ENCODE results near the gene OR7A5. TPM values are rescaled to one million over a fixed set of nuclear protein-coding genes. Genes with fewer than 3 reads are reported as not detected.
"Not testable (repeated sequence)": the region's sequence is repeated elsewhere in the genome, so short reads cannot be mapped to it uniquely, and the experiment has no call there.

The OR7A5 gene
- total RNA-seq, 4 donors from 2014 or later = not detected

DNA sequence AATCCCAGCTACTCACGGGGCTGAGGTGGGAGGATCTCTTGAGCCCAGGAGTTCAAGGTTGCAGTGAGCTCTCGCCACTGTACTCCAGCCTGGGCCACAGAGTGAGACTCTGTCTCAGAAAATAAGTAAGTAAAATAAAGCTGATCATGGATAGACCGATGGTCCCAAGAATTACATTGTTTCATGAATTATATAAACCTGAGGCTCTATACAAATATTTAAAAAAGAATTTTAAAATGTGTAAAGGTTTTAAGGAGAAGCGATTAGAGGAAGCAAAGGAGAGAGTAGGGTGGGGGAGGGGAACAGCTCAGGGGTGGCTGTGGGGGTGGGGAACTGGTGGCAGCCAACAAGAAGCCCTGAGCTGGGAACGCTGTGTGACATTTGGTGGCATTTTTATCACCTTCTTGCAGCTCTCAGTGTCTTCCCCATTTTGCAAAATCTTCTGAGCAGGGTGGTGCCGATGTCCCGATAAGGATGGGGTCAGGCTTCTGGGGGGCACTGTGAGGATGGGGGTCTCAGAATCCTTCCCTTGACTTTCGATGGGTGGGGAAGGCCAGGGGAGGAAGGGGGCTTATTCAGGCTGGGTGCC, 51.5 kb downstream of the OR7A5 start:
- intact Hi-C loops (cut with DNase I; ENCODE audit: low total_unique reads); H3K9me3 ChIP-seq; DNase-seq; H3K36me3 ChIP-seq; H3K4me3 ChIP-seq; H3K27me3 ChIP-seq; H3K27ac ChIP-seq; H3K4me1 ChIP-seq: not testable (repeated sequence)

DNA sequence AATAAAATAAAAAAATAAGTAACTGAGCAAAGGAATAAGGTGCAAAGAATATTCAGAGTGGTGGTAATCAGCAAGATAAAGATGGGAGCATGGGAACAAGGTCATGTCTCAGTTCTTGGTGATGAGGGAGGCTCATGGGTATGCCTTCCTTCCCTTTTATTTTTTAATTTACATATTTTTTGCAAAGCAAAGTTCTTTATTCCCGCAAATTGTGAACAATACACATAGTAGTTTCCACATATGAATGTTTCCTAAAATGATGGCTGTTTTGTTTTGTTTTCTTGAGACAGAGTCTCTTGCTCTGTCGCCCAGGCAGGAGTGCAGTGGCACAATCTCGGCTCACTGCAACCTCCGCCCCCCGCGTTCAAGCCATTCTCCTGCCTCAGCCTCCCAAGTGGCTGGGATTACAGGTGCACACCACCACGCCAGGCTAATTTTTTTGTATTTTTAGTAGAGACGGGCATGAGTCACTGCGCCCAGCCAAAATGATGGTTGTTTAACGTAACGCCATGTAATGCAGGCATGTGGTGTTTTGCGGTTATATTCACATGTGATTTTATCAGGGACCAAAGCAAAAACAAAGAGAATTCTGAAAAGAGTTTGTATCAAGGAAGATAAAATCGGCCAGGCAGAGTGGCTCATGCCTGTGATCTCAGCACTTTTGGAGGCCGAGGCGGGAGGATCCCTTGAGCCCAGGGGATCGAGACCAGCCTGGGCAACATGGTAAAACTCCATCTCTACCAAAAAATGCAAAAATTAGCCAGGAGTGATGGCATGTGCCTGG, 52.2 kb downstream of the OR7A5 start:
- Histone ChIP-seq H3K27ac (no peak overlapping the region), H3K27me3 (no peaks in the 10 kb centered on the region), H3K36me3 (no peaks in the 10 kb centered on the region), H3K4me1 (no peaks in the 10 kb centered on the region), H3K9me3 (no peaks in the 10 kb centered on the region), H3K4me3 (no peak overlapping the region)
- TF ChIP-seq, protein P1, sequence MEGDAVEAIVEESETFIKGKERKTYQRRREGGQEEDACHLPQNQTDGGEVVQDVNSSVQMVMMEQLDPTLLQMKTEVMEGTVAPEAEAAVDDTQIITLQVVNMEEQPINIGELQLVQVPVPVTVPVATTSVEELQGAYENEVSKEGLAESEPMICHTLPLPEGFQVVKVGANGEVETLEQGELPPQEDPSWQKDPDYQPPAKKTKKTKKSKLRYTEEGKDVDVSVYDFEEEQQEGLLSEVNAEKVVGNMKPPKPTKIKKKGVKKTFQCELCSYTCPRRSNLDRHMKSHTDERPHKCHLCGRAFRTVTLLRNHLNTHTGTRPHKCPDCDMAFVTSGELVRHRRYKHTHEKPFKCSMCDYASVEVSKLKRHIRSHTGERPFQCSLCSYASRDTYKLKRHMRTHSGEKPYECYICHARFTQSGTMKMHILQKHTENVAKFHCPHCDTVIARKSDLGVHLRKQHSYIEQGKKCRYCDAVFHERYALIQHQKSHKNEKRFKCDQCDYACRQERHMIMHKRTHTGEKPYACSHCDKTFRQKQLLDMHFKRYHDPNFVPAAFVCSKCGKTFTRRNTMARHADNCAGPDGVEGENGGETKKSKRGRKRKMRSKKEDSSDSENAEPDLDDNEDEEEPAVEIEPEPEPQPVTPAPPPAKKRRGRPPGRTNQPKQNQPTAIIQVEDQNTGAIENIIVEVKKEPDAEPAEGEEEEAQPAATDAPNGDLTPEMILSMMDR (IDR thresholded peaks at IDR 0.05) = no peak
- TF ChIP-seq POLR2A (IDR thresholded peaks at IDR 0.05) = no peak
- DNase-seq = no peak
- intact Hi-C loops (cut with DNase I; ENCODE audit: low total_unique reads) = no loop called here

DNA sequence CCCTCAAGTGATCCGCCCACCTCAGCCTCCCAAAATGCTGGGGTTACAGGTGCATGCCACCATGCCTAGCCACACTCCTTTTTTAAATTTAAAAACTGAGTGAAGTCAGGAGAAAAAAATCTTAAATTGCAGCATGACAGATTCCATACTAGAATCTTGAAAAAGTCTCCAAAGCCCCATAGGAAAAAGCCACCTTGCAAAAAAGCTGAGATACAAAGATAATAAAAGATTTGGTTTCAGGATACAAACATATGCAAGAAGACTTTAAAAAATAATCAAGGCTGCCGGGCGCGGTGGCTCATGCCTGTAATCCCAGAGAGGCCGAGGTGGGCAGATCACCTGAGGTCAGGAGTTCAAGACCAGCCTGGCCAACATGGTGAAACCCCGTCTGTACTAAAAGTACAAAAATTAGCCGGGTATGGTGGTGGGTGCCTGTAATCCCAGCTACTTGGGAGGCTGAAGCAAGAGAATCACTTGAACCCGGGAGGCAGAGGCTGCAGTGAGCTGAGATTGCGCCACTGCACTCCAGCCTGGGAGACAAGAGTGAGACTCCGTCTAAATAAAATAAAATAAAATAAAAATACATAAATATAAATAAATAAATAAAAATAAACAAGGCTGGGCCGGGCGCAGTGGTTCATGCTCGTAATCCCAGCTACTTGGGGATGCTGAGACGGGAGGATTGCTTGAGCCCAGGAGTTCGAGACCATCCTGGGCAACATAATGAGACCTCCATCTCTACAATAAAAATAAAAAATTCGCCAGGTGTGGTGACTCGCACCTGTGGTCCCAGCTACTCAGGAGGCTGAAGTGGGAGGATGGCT, 53.1 kb downstream of the OR7A5 start:
- H3K27ac ChIP-seq; intact Hi-C loops (cut with DNase I; ENCODE audit: low total_unique reads); H3K4me3 ChIP-seq; H3K9me3 ChIP-seq; H3K4me1 ChIP-seq; H3K36me3 ChIP-seq; H3K27me3 ChIP-seq; DNase-seq: not testable (repeated sequence)

DNA sequence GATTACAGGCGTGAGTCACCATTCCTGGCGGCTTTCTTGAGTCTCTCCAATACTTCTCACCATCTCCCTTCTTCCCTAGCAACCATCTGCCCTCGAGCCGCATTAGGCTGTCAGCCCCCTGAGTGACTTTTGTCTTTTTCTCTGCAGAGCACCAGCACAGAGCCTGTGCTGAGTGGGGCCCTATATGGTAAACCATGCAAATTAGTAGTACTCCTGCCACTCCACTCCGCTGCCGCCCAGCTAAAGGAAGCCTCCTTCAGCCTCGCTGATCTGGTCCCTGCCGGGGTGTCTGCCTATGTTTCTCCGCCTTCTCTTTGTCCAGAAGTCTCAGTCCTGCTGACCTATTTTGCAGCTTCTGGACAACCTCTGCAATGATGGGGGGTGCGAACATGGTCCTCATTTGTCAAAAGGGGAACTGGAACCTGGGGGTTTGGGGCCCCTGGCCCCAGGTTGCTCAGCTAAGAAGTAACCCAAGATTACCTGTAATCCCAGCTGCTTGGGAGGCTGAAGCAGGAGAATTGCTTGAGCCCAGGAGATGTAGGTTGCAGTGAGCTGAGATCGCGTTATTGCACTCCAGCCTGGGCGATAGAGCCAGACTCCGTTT, 54.3 kb downstream of the OR7A5 start:
- H3K27ac ChIP-seq; H3K36me3 ChIP-seq; intact Hi-C loops (cut with DNase I; ENCODE audit: low total_unique reads); H3K4me1 ChIP-seq; DNase-seq; H3K4me3 ChIP-seq; H3K27me3 ChIP-seq; H3K9me3 ChIP-seq: not testable (repeated sequence)

DNA sequence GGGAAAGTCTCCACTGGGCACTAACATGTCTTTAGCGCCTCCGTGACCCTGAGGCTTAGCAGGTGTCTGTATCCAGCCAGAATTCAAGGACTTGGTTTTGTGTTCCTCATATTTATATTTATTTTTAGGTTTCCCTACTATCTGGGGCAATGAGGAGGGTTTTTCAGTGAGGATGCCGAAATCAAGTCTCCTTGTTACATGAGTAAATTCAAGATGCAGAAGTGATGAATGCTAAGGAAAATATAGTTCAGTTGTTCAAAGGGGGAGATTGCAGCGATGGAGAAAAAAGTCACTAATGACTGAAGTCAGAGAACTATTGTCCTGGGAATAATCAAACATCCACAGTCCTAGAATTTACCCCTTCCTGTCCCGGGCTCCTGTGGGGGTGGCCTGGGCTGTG, 55.8 kb downstream of the OR7A5 start:
- no peak for DNase-seq
- Histone ChIP-seq H3K4me1 (no peaks in the 10 kb centered on the region), H3K9me3 (no peaks in the 10 kb centered on the region), H3K27me3 (no peaks in the 10 kb centered on the region), H3K36me3 (no peaks in the 10 kb centered on the region), H3K4me3 (no peak overlapping the region), H3K27ac (no peak overlapping the region)
- intact Hi-C loops (cut with DNase I; ENCODE audit: low total_unique reads) = no loop called here
- TF ChIP-seq, protein P1 (IDR thresholded peaks at IDR 0.05) = no peak
- TF ChIP-seq POLR2A (IDR thresholded peaks at IDR 0.05) = no peak

DNA sequence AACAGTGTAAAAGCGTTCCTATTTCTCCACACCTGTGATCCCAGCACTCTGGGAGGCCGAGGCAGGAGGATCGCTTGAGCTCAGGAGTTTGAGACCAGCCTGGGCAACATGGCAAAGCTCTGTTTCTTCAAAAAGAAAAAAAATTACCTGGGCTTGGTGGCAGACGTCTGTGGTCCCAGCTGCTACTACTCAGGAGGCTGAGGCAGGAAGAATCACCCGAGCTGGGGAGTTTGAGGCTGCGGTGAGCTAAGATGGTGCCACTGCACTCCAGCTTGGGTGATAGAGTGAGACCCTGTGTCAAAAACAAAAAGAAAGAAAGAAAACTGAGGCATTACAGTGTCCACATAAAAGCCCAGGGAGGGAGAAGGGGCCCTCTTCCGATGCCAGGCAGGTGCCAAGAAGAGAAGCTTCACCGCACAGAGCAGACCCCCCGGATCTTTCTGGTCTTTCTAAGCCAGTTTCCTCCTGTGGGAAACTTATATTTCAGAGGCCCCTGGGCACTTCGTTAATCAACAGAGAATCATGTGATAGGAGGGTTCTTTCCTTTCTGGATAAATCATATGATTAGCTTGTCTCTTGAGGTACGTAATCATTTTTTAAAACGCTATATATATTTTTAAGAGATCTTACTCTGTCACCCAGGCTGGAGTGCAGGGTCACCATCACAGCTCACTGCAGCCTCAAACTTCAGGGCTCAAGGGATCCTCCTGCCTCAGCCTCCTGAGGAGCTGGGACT, 56.7 kb downstream of the OR7A5 start, which contains the start of gene ADGRE2:
Gene ADGRE2 (minus strand): TSS at position 451 of the 736 bp plus-strand sequence. CDS start 1,804 bp downstream, outside the sequence.
- H3K27me3 ChIP-seq, DNase-seq: not testable (repeated sequence)

DNA sequence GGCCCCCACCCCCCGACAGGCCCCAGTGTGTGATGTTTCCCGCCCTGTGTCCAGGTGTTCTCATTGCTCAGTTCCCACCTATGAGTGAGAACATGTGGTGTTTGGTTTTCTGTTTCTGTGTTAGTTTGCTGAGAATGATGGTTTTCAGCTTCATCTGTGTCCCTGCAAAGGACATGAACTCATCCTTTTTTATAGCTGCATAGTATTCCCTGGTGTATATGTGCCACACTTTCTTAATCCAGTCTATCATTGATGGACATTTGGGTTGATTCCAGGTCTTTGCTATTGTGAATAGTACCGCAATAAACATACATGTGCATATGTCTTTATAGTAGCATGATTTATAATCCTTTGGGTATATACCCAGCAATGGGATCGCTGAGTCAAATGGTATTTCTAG, 57.3 kb downstream of the OR7A5 start:
- H3K4me1 ChIP-seq; H3K4me3 ChIP-seq; intact Hi-C loops (cut with DNase I; ENCODE audit: low total_unique reads); DNase-seq; H3K27me3 ChIP-seq; H3K9me3 ChIP-seq; H3K36me3 ChIP-seq; H3K27ac ChIP-seq: not testable (repeated sequence)

More for the DNA sequence above, 56.7 kb downstream of the OR7A5 start, which contains the start of gene ADGRE2:
- H3K9me3 ChIP-seq; H3K27ac ChIP-seq; H3K4me3 ChIP-seq; H3K4me1 ChIP-seq; intact Hi-C loops (cut with DNase I; ENCODE audit: low total_unique reads); H3K36me3 ChIP-seq: not testable (repeated sequence)

Data from uterus (tissue), 4 donors.